HG03354 (cell line): ENCODE measurements around the gene ZNF628.

Experiments
- ATAC-seq: cut with Tn5 transposase; IDR thresholded peaks from one replicate; pipeline ENCODE4 v1.9.1; 2021; ENCODE audit warnings: mild to moderate bottlenecking; ENCODE audit not compliant: unreplicated experiment, poor library complexity, severe bottlenecking

The ZNF628 gene

GRCh38 chr19:55526216-55527196 lies 50.1 kb downstream of the ZNF628 start:
- ATAC-seq: no peak

GRCh38 chr19:55527197-55528029 lies 51.0 kb downstream of the ZNF628 start:
- ATAC-seq: no peak

- ATAC-seq: no peak
These were observed 51.8 kb downstream of the ZNF628 start for GRCh38 chr19:55528030-55528803.

- no peak for ATAC-seq
These were observed 53.3 kb downstream of the ZNF628 start for GRCh38 chr19:55529636-55530234.

- ATAC-seq: no peak
These were observed 54.6 kb downstream of the ZNF628 start for GRCh38 chr19:55530996-55531395.
